ENCODE results near the gene DSCAML1.

The DSCAML1 gene

DNA sequence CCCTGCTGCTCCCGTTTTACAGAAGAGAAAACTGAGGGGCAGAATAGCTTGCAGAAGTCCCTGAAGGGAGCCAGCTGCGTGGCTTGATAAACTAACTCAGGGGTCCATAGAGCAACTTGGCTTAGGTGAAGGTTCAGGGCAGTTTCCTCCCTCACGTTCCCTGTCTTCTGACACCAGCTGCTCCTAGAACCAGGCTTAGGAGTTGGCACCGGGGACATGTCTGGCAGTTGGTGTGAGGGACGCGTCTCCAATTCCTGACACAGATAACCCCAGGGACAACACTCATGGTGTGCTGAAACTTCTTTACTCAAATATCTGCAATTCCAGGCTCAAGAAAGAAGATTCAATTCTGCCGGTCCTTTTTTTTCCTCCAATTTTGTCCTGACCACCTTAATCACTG lies 85.7 kb downstream of the DSCAML1 start:
- DNase-seq (ENCODE audit: low read depth): no peak
- Histone ChIP-seq H3K4me1 (ENCODE audit: control insufficient read depth, insufficient read depth, low read length) (no peaks in the 10 kb centered on the region), H3K27me3 (replicated peaks; ENCODE audit: control insufficient read depth, insufficient read depth, low read length) (peaks cover 59% of the 10 kb centered on the region), H3K9ac (ENCODE audit: low read length) (no peak overlapping the region), H3K36me3 (ENCODE audit: control insufficient read depth, insufficient read depth, low read length, severe bottlenecking) (no peaks in the 10 kb centered on the region), H3K9me3 (ENCODE audit: control insufficient read depth, low read length) (peaks cover 7% of the 10 kb centered on the region), H3K4me3 (ENCODE audit: low read length) (no peak overlapping the region)

- Histone ChIP-seq H3K36me3 (ENCODE audit: control insufficient read depth, insufficient read depth, low read length, severe bottlenecking) (no peaks in the 10 kb centered on the region), H3K27me3 (replicated peaks; ENCODE audit: control insufficient read depth, insufficient read depth, low read length) (peaks cover 60% of the 10 kb centered on the region), H3K9ac (ENCODE audit: low read length) (no peak overlapping the region), H3K4me1 (ENCODE audit: control insufficient read depth, insufficient read depth, low read length) (no peaks in the 10 kb centered on the region), H3K9me3 (ENCODE audit: control insufficient read depth, low read length) (peaks cover 7% of the 10 kb centered on the region), H3K4me3 (ENCODE audit: low read length) (no peak overlapping the region)
- DNase-seq (ENCODE audit: low read depth): no peak
Measured at GRCh38 chr11:117710211-117710610, 86.8 kb downstream of the DSCAML1 start.

DNA sequence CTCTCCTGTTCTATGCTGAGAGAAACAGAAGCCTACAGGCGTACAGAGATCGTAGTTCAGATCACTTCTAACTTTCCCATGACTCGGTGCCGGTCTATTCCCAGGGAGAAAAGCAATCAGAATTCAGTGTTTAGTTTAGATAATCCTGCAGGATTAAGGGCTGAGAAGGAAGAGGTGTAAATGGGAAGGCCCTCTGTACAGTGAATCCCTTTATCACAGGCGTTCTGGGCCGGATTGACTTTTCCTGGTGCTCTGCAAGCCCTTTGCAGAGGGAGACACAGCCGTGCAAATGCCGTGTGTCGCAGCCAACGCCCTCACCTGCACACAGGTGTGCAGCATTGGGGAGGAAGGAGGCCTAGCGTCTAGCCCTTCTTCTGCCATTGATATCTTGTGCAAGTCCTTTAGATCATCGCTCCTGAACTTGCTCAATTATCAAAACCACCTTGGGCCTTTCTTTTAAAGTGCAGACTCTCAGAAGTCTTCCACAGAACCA lies 90.6 kb downstream of the DSCAML1 start:
- Histone ChIP-seq H3K4me3 (ENCODE audit: low read length) (no peak overlapping the region), H3K4me1 (ENCODE audit: control insufficient read depth, insufficient read depth, low read length) (no peaks in the 10 kb centered on the region), H3K9ac (ENCODE audit: low read length) (no peak overlapping the region), H3K9me3 (ENCODE audit: control insufficient read depth, low read length) (peaks cover 7% of the 10 kb centered on the region), H3K27me3 (replicated peaks; ENCODE audit: control insufficient read depth, insufficient read depth, low read length) (peaks cover 69% of the 10 kb centered on the region), H3K36me3 (ENCODE audit: control insufficient read depth, insufficient read depth, low read length, severe bottlenecking) (no peaks in the 10 kb centered on the region)
- DNase-seq (ENCODE audit: low read depth): no peak

DNA sequence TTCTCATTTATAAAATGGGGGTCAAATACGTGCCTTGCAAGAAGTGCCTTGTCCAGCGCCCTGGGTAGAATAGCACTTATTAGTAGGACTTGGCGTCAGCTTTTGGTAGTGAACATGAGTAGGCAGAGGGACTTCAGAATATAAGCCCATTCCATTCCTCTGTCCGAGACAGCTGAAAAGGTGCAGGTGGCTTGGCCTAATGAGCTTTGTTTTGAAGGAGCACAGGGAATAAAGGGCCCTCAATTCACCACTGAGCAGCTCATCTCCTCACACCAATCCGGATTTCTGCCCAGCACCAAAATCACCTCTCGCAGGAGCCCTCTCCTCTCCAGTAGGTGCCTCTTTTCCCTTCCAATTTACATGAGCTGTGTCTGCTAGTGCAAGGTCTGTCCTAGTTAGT lies 91.2 kb downstream of the DSCAML1 start:
- H3K36me3 ChIP-seq (ENCODE audit: control insufficient read depth, insufficient read depth, low read length, severe bottlenecking): no peaks in the 10 kb centered on the region
- no peaks in the 10 kb centered on the region for H3K4me1 ChIP-seq (ENCODE audit: control insufficient read depth, insufficient read depth, low read length)
- no peak overlapping the region for H3K9ac ChIP-seq (ENCODE audit: low read length)
- peaks cover 64% of the 10 kb centered on the region for H3K27me3 ChIP-seq (replicated peaks; ENCODE audit: control insufficient read depth, insufficient read depth, low read length)
- DNase-seq (ENCODE audit: low read depth): no peak
- H3K4me3 ChIP-seq (ENCODE audit: low read length): no peak overlapping the region
- peaks cover 7% of the 10 kb centered on the region for H3K9me3 ChIP-seq (ENCODE audit: control insufficient read depth, low read length)

GRCh38 chr11:117704395-117705100 lies 92.5 kb downstream of the DSCAML1 start:
- Histone ChIP-seq H3K9ac (ENCODE audit: low read length) (no peak overlapping the region), H3K27me3 (replicated peaks; ENCODE audit: control insufficient read depth, insufficient read depth, low read length) (peaks cover 62% of the 10 kb centered on the region), H3K36me3 (ENCODE audit: control insufficient read depth, insufficient read depth, low read length, severe bottlenecking) (no peaks in the 10 kb centered on the region), H3K9me3 (ENCODE audit: control insufficient read depth, low read length) (peaks cover 7% of the 10 kb centered on the region), H3K4me3 (ENCODE audit: low read length) (no peak overlapping the region), H3K4me1 (ENCODE audit: control insufficient read depth, insufficient read depth, low read length) (no peaks in the 10 kb centered on the region)
- no peak for DNase-seq (ENCODE audit: low read depth)

DNA sequence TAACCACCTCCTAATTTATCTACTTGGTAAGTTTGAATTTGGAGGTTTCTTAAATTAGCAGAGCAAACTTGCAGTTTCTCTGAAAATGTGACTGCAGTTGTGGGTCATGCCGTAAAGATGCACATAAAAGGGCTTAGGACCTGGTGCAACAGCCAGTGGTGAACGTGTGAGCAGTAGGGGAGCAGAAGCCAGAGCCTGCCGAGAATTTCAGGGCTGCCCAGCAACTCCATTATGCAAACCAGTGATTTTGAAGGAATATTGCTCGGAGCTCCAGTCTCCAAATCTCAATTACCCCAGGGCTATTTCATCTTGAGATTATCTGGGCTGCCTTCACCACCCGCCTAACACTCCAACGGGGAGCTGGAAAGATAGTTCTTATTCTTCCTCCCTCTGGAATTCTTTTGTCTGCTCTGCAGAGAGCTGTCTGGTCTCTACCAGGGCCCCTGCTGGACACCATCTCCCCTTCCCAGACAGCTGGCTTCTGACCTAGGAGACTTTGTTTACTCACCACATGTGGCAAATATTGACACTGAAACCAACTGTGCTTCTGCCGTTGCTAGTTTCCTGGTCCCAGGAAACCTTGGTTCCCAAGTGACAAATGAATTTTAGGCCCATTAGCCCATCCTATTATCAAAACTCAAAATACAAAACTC lies 93.9 kb downstream of the DSCAML1 start:
- no peaks in the 10 kb centered on the region for H3K4me1 ChIP-seq (ENCODE audit: control insufficient read depth, insufficient read depth, low read length)
- no peak overlapping the region for H3K9ac ChIP-seq (ENCODE audit: low read length)
- no peaks in the 10 kb centered on the region for H3K9me3 ChIP-seq (ENCODE audit: control insufficient read depth, low read length)
- no peak for DNase-seq (ENCODE audit: low read depth)
- no peak overlapping the region for H3K4me3 ChIP-seq (ENCODE audit: low read length)
- no peaks in the 10 kb centered on the region for H3K36me3 ChIP-seq (ENCODE audit: control insufficient read depth, insufficient read depth, low read length, severe bottlenecking)
- peaks cover 59% of the 10 kb centered on the region for H3K27me3 ChIP-seq (replicated peaks; ENCODE audit: control insufficient read depth, insufficient read depth, low read length)

GRCh38 chr11:117701781-117702180 lies 95.2 kb downstream of the DSCAML1 start:
- Histone ChIP-seq H3K4me1 (ENCODE audit: control insufficient read depth, insufficient read depth, low read length) (no peaks in the 10 kb centered on the region), H3K9me3 (ENCODE audit: control insufficient read depth, low read length) (no peaks in the 10 kb centered on the region), H3K4me3 (ENCODE audit: low read length) (no peak overlapping the region), H3K27me3 (replicated peaks; ENCODE audit: control insufficient read depth, insufficient read depth, low read length) (peaks cover 51% of the 10 kb centered on the region), H3K9ac (ENCODE audit: low read length) (no peak overlapping the region), H3K36me3 (ENCODE audit: control insufficient read depth, insufficient read depth, low read length, severe bottlenecking) (no peaks in the 10 kb centered on the region)
- no peak for DNase-seq (ENCODE audit: low read depth)

DNA sequence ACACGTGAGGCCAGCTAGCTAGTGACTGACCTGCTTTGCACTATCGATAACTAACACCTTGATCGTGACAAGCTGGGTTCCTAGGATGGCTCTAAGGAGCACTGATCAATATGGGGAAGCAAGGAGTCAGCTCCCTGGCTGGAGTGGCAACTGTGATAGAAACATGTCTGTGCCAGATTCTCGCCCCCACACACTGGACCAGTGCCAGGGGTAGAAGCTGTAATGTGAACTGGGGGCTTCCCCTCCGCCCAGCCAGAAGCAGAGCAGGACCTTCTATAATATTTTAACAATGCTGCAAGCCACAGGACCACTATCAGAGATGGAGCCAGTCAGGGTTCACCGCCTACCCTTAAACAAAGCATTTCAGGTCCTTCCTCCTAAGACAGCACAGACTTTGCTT lies 96.5 kb downstream of the DSCAML1 start:
- Histone ChIP-seq H3K4me3 (ENCODE audit: low read length) (no peak overlapping the region), H3K9me3 (ENCODE audit: control insufficient read depth, low read length) (no peaks in the 10 kb centered on the region), H3K9ac (ENCODE audit: low read length) (no peak overlapping the region), H3K4me1 (ENCODE audit: control insufficient read depth, insufficient read depth, low read length) (no peaks in the 10 kb centered on the region), H3K36me3 (ENCODE audit: control insufficient read depth, insufficient read depth, low read length, severe bottlenecking) (no peaks in the 10 kb centered on the region), H3K27me3 (replicated peaks; ENCODE audit: control insufficient read depth, insufficient read depth, low read length) (peaks cover 51% of the 10 kb centered on the region)
- no peak for DNase-seq (ENCODE audit: low read depth)

DNA sequence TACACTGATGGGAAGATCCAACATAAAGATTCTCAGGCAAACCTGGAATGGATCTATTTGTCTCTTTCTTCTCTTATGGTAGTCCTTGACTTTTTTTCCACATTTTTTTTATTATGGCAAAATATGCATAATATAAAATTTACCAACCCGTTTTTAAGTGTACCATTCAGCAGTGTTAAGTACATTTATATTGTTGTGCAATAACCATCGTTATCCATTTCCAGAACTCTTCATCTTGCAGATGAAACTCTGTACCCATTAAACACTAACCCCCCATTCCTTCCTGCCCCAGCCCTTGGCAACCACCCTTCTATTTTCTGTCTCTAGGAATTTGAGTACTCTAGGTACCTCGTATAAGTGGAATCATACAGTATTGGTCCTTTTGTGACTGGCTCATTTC lies 99.7 kb downstream of the DSCAML1 start:
- Histone ChIP-seq H3K4me3 (ENCODE audit: low read length) (no peak overlapping the region), H3K4me1 (ENCODE audit: control insufficient read depth, insufficient read depth, low read length) (no peaks in the 10 kb centered on the region), H3K36me3 (ENCODE audit: control insufficient read depth, insufficient read depth, low read length, severe bottlenecking) (no peaks in the 10 kb centered on the region), H3K9me3 (ENCODE audit: control insufficient read depth, low read length) (no peaks in the 10 kb centered on the region), H3K9ac (ENCODE audit: low read length) (no peak overlapping the region), H3K27me3 (replicated peaks; ENCODE audit: control insufficient read depth, insufficient read depth, low read length) (peaks cover 66% of the 10 kb centered on the region)
- DNase-seq (ENCODE audit: low read depth): no peak

DNA sequence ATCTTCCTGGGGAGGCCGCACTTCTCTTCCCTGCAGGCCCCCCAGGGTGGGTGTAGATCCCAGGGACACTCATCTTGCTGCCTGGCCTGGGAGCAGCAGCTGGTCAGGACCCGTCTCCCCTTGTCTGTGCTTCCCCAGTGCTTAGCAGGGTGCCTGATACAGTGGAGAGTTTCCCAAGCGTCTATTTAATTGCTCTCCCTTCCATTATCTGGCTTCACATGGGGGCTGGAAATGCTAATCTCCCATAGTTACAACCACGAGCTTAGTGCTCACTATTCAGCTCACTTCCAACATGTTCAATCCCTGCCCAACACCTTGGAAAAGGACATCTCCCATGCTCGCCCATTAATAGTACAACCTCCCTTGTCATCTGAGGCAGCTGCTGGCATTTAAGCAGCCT lies 100.5 kb downstream of the DSCAML1 start:
- no peak for DNase-seq (ENCODE audit: low read depth)
- H3K9me3 ChIP-seq (ENCODE audit: control insufficient read depth, low read length): no peaks in the 10 kb centered on the region
- H3K4me3 ChIP-seq (ENCODE audit: low read length): no peak overlapping the region
- no peaks in the 10 kb centered on the region for H3K36me3 ChIP-seq (ENCODE audit: control insufficient read depth, insufficient read depth, low read length, severe bottlenecking)
- no peaks in the 10 kb centered on the region for H3K4me1 ChIP-seq (ENCODE audit: control insufficient read depth, insufficient read depth, low read length)
- H3K27me3 ChIP-seq (replicated peaks; ENCODE audit: control insufficient read depth, insufficient read depth, low read length): peaks cover 63% of the 10 kb centered on the region
- H3K9ac ChIP-seq (ENCODE audit: low read length): no peak overlapping the region

DNA sequence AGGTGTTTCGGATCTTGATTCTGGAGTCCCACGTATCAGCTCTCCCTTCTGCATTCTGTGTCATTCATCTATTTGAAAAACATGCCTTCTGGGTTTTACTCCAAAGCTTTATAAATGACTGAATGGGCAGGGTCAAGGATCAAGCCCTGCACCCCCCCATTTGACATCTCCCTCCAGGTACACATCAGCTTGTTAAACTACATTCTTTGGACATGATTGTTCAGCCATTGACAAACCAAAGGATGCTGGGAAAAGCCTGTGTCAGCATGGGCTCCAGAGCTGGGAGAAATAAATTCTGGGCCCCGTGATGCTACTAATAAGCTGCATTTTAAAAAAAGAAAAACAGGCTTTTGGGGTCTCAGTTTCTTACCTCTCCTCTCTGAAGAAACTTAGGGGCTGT lies 103.7 kb downstream of the DSCAML1 start:
- DNase-seq (ENCODE audit: low read depth): no peak
- no peaks in the 10 kb centered on the region for H3K36me3 ChIP-seq (ENCODE audit: control insufficient read depth, insufficient read depth, low read length, severe bottlenecking)
- H3K9me3 ChIP-seq (ENCODE audit: control insufficient read depth, low read length): no peaks in the 10 kb centered on the region
- no peaks in the 10 kb centered on the region for H3K4me1 ChIP-seq (ENCODE audit: control insufficient read depth, insufficient read depth, low read length)
- peaks cover 63% of the 10 kb centered on the region for H3K27me3 ChIP-seq (replicated peaks; ENCODE audit: control insufficient read depth, insufficient read depth, low read length)
- no peak overlapping the region for H3K4me3 ChIP-seq (ENCODE audit: low read length)
- H3K9ac ChIP-seq (ENCODE audit: low read length): no peak overlapping the region

All from adipocyte (in vitro differentiated cells).